ENCODE data around the gene ZNF598.
"Not testable (repeated sequence)": the region's sequence is repeated elsewhere in the genome, so short reads cannot be mapped to it uniquely, and the experiment has no call there.

ZNF598 gene

DNA sequence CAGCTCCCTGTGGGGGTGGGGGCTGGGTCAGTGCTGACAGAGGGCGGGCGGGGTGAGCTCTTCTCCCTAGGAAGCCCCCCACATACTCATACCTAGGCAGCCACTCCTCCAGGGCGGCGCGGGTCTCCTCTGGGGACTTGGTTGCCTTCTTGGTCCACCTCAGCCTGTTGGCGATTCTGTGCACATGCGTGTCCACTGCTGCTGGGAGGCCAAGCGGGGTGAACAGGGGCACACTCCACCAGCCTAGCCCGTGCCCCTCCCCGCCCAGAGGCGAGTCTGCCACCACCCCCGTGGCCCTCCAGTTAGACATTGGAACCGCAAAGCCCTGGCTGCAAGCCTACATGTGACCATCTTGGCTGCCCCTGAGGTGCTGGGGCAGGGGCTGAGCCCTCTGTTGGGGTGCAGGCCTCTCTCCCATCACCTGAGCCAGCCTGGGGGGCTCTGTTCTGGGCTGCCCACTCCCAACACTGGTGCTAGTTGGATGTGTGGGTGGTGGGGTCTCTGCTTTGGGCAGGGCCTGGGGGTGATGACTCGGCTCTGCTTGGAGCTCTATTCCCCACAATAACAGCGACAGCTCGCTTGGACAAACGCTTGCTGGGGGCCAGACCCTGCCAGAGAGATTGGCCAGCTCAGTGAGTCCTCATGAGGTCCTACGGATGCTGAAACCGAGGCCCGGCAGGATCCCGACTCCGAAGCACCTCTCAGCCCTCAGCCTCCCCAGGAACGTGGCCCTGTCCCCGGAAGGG is 30.6 kb upstream of the ZNF598 start:
- DNase-seq = no peak

DNA sequence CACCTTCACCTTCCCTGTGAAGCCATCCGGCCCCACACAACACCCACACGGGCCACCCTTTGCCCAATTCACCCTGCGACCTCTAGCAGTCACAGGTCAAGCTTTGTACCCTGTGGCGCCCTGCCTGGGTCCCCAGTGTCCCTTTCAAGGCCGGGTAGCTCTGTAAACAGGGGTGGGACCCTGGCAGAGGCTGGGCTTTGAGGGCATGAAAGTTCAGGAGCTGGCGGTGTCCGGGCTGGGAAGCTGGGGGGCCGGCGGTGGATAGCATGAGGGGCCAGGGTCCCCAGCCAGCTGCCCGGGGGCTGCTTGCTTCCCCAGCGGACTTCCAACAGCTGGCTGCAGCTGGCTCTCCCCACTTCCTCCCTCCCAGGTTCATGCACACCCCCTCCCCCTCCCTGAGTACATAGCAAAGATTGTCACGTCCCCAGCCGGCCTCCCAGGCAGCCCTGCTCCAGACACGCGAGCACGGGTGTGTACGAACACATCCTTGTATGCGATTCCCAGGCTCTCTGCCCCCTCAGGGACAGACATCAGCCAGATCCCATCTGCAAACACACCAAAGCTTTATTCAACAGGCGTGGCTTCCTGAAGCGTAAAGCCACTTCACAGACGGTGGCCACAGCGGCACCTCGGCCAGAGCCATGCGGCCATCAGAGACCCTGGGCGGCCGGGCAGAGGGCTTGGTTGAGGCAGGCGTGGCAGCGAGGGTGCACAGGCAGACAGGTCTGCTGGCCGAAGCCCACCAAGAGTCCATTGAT is 29.8 kb upstream of the ZNF598 start:
- DNase-seq = no peak

GRCh38 chr16:2038382-2039231 is 29.0 kb upstream of the ZNF598 start:
- no peak for DNase-seq

GRCh38 chr16:2037647-2038381 is 28.2 kb upstream of the ZNF598 start:
- no peak for DNase-seq

DNA sequence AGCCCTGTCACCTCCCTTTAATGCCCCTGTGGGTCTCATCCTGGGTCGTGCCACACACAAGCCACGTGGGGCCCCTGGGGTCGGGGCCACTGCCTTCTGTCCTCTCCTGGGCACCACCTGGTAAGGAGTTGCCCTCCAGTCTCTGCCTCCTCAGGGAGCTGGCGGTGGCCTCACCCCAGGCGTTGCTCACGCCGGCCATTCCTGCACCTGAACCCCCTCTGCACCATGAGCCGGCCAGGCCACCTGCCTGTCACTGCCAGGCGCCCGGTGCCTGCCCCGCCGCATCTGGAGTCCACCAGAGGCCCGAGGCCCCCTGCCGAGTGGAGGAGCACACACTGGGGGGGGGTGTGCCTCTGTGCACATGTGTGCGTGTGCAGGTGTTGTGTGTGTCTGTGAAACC is 27.5 kb upstream of the ZNF598 start:
- DNase-seq = no peak

GRCh38 chr16:2036200-2036966 is 26.8 kb upstream of the ZNF598 start:
- DNase-seq = no peak

DNA sequence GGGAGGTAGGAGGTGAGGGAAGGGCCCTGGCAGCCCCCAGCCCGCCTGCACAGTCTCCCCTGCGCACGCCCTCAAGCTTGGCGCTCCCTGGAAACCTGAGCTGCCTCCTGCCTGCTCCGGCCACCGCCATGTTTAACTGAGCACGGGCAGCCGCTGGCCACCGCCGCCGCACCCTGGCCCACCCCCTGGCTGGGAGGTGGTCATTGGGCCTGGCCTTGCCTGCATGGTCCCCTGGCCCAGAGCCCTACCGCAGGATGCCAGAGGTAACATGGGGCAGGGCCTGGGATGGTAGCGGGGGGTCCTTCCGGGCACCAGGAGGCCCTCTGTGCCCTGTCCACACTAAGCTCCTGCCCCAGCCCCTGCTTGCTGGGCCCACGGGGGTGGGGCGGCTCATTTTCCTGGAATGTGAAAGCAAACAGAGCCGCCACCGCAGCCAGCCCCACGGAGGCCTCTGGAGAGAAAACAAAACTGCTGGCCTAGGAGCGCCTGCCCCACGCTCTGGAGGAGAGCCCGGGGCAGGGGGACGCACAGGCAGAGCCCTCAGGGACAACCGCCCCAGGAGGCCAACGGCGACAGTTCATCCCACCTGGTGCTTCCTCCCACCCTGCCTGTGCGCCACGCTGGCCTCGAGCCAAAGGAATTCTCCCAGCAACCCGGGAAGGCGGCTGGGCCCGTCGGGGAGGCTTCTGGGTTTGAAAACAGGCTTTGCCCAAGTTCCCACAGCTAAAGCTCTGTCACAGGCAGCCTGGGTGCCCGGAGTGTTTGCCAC is 26.0 kb upstream of the ZNF598 start:
- no peak for DNase-seq

DNA sequence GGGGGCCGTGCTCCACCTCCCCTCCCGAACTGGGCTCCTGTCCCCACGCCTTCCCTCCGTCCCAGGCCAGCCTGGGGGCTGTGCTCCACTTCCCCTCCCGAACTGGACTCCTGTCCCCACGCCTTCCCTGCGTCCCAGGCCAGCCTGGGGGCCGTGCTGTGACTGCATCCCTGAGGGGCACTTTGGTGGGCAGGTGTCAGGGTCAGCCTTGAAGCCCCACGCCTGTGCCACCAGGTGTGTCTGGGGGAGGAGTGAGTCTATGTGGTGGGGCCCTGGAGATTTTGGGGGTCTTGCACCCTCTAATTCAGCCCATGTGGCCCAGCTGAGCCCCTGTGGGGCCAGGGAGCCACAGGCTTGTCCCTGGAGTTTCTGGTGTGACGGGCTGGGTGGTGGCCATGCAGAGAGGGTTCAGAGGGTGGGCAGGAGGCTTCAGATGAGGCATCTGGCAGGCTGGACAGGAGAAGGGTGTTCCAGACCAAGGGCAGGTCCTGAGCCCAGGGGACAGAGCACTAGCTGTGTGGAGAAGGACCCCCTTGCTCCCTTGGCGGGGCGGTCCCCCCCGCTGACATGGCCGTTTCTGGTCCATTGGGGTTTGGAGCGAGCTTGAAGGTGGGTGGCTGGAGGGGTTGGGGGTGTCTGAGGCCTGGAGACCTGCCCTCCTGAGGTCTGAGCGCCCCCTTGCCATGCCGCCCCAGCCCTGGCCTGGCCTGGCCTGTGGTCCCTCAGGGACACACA is 25.2 kb upstream of the ZNF598 start:
- DNase-seq = no peak

DNA sequence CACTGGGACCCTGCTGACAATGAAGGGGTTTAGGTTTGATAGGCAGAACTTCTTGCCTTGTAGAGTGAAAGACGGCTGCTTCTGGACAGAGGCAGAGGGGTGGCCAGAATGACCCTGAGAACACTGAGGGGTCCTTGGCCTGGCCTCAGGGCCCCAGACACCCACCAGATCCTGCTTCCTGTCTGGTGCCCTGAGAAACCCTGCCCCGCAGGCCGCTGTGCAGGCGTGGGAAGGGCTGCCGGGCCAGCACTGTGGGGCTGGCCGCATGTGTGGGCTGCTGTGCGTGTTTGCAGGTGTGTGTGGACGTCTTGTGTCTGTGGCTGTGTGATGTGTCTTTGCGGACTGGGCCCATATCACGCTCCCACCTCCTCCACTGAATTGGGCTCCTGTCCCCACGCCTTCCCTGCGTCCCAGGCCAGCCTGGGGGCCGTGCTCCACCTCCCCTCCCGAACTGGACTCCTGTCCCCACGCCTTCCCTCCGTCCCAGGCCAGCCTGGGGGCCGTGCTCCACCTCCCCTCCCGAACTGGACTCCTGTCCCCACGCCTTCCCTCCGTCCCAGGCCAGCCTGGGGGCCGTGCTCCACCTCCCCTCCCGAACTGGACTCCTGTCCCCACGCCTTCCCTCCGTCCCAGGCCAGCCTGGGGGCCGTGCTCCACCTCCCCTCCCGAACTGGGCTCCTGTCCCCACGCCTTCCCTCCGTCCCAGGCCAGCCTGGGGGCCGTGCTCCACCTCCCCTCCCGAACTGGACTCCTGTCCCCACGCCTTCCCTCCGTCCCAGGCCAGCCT is 24.5 kb upstream of the ZNF598 start:
- DNase-seq = not testable (repeated sequence)

GRCh38 chr16:2033057-2033908 is 23.7 kb upstream of the ZNF598 start:
- DNase-seq = no peak

DNA sequence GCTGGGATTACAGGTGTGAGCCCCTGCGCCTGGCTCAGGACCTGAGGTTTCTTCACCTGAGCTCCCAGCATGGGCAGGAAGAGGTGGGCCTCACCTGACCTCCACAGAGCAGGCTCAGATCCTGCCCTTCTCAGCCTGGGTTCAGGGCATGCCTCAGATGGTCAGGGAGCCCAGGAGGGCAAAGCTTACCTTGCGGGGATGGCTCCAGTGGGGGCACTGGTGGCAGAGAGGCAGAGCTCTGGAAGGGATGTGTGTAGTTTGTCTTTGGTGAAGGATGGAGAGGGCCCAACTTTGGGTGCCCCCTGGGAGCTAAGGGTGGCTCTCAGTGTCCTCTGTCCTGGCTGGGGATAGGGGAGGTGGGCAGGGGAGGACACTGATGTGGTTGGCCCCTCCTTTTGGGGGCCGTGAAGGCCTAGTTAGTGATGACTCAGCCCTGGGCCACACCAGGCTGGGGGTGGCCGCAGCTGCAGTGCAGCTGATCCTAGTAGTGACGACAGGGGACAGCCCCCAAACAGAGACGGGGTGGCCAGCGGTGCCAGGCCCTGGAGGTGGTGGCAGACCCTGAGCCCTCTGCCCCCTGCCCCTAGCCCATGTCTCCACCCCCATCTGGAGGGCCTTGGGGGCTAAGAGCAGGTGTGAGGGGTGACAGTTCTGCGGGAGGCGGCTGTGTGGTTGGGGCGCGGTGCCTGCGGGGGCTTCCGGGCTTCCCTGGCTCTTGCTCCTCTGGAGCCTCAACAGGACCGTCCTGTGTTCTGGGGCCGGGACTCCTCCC is 22.9 kb upstream of the ZNF598 start:
- DNase-seq = no peak

- no peak for DNase-seq
Measured at GRCh38 chr16:2031081-2031577, 21.5 kb upstream of the ZNF598 start.

- no peak for DNase-seq
Measured at GRCh38 chr16:2030036-2030435, 20.4 kb upstream of the ZNF598 start.

DNA sequence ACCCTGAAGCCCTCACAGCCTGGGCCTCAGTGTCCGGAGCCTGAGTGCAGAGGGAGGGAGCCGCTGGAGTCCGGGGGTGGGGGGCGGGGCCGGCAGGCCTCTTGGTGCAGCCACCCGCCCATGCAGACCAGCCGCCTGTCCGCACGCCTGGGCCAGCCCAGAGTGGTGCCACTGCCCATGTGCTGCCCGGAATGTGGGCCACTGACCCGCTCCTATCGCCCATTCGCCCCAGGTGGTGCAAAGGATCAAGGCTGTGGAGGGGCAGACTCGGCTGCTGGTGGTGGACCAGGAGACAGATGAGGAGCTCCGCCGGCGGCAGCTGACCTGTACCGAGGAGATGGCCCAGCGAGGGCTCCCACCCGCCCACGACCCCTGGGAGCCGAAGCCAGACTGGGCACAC is 19.7 kb upstream of the ZNF598 start:
- DNase-seq = no peak

DNA sequence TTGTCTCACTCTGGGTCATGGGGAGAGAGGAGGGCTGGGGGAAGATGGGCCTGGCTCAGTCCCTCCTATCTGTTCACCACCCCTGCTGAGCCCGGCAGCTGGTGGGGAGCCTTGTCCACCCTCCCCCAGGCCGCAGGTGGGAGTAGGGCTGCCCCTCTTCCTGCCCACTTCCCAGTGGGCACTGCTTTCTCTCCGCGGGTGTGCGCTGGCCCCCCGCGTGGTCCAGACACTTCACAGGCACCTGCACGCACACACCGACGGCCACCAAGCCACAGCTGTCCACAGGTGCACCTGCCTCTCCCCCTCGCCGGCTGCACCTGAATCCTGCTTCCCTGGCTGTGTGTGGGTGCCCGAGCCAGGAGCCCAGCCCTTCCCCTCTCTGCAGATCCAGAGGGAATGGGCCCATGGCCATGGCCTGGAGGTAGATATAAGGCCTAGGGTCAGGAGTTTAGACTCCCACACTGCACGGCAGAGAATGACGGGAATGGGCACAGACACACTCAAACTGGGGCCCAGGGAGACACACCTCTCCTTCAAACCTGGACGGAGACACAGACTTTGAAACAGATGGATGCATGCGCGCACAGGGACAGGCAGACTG is 19.1 kb upstream of the ZNF598 start:
- no peak for DNase-seq

GRCh38 chr16:2028146-2028545 is 18.5 kb upstream of the ZNF598 start:
- no peak for DNase-seq
